PC-3 (cell line): Measurements from ENCODE around the gene COMT. TPM values are rescaled to one million over a fixed set of nuclear protein-coding genes. Genes with fewer than 3 reads are reported as not detected.

Source experiments
- ATAC-seq: fragments of 200-7000 bp; cut with Tn5 transposase; 2 replicates; pipeline ENCODE4 v1.9.1; 2020; ENCODE audit warnings: mild to moderate bottlenecking, moderate library complexity
- BruUV-seq: library from RNA; stranded (reverse); fragments of 400-500 nt; replicated peaks from 2 replicates; lab custom pipeline; 2021; lab: Mats Ljungman, UMichigan
- CTCF ChIA-PET: fragments of 300-600 bp; sonication (Branson Sonifier 250); formaldehyde crosslinking; loops from one replicate; lab custom pipeline; 2022; ENCODE audit warnings: antibody characterized with exemption; lab: Charles Lee
- POLR2A ChIA-PET: fragments of 300-600 bp; sonication (Branson Sonifier 250); formaldehyde crosslinking; loops from one replicate; lab custom pipeline; 2022; ENCODE audit warnings: antibody characterized with exemption; ENCODE audit not compliant: unreplicated experiment; lab: Charles Lee
- DNase-seq: peaks from one replicate; pipeline ENCODE4 v3.0.0-alpha.2; 2015
- H2AFZ ChIP-seq: fragments of 300-600 bp; sonication (generic); 2 replicates; pipeline ENCODE4 v1.6.0; 2016; ENCODE audit warnings: antibody characterized with exemption, low read length
- H3F3A ChIP-seq: fragments of 300-600 bp; sonication (generic); one replicate; pipeline ENCODE4 v1.6.0; 2017; ENCODE audit warnings: antibody characterized with exemption, low read length, control low read depth, mild to moderate bottlenecking; ENCODE audit not compliant: unreplicated experiment
- H3K27ac ChIP-seq: fragments of 300-600 bp; sonication (generic); 2 replicates; pipeline ENCODE4 v1.5.1; 2016; ENCODE audit warnings: mild to moderate bottlenecking, low read length
- H3K27me3 ChIP-seq: fragments of 300-600 bp; sonication (generic); 2 replicates; pipeline ENCODE4 v1.6.1; 2016; ENCODE audit warnings: low read length, mixed read lengths
- H3K36me3 ChIP-seq: fragments of 300-600 bp; sonication (generic); 2 replicates; pipeline ENCODE4 v1.6.1; 2016; ENCODE audit warnings: low read depth, mixed run types, low read length, mixed read lengths
- H3K4me1 ChIP-seq: fragments of 300-600 bp; sonication (generic); 2 replicates; pipeline ENCODE4 v1.5.1; 2016; ENCODE audit warnings: low read length; ENCODE audit not compliant: insufficient read depth
- H3K4me2 ChIP-seq: fragments of 300-600 bp; sonication (generic); 2 replicates; pipeline ENCODE4 v1.6.0; 2016; ENCODE audit warnings: low read length
- H3K4me3 ChIP-seq: fragments of 300-600 bp; sonication (generic); 2 replicates; pipeline ENCODE4 v1.5.1; 2016; ENCODE audit warnings: mild to moderate bottlenecking, low read length, mixed read lengths
- H3K79me2 ChIP-seq: fragments of 300-600 bp; sonication (generic); 2 replicates; pipeline ENCODE4 v1.6.1; 2017; ENCODE audit warnings: low read length, mixed read lengths
- H3K9ac ChIP-seq: fragments of 300-600 bp; sonication (generic); 2 replicates; pipeline ENCODE4 v1.6.0; 2016; ENCODE audit warnings: mild to moderate bottlenecking, low read length
- H3K9me2 ChIP-seq: fragments of 300-600 bp; sonication (generic); replicated peaks from 2 replicates; pipeline ENCODE4 v1.6.1; 2016; ENCODE audit warnings: mixed run types, low read length, mixed read lengths
- H3K9me3 ChIP-seq: fragments of 300-600 bp; sonication (generic); 2 replicates; pipeline ENCODE4 v1.6.1; 2016; ENCODE audit warnings: low read length, mixed read lengths
- H4K20me1 ChIP-seq: fragments of 300-600 bp; sonication (generic); 2 replicates; pipeline ENCODE4 v1.6.1; 2016; ENCODE audit warnings: low read length, mixed read lengths
- EZH2 ChIP-seq: fragments of 300-600 bp; sonication (generic); IDR thresholded peaks from one replicate; pipeline ENCODE4 v1.6.1; 2017; ENCODE audit warnings: antibody characterized with exemption, mild to moderate bottlenecking, low read length; ENCODE audit not compliant: unreplicated experiment
- EZH2phosphoT487 ChIP-seq: fragments of 300-600 bp; sonication (generic); IDR thresholded peaks from 2 replicates; pipeline ENCODE4 v1.6.1; 2018; ENCODE audit warnings: mild to moderate bottlenecking, antibody characterized with exemption, low read length, borderline replicate concordance
- intact Hi-C: fragments of 100-400 bp; cut with micrococcal nuclease; formaldehyde crosslinking; loops from 2 replicates; pipeline ENCODE4 v1.9.0; 2023
- total RNA-seq: library from RNA; depleted of rRNA; stranded (reverse); fragments of >200 nt; gene quantifications from 2 replicates; pipeline ENCODE4 v1.2.3, GENCODE V29; 2014
- TF ChIP-seq, protein P1 (sequence below): fragments of 300-600 bp; sonication (generic); conservative IDR thresholded peaks from 2 replicates; pipeline ENCODE4 v1.5.1; 2017; ENCODE audit warnings: antibody characterized with exemption, low read depth, mild to moderate bottlenecking, low read length

The COMT gene
- total RNA-seq, 1 experiment from 2014 or later = 204 TPM

DNA sequence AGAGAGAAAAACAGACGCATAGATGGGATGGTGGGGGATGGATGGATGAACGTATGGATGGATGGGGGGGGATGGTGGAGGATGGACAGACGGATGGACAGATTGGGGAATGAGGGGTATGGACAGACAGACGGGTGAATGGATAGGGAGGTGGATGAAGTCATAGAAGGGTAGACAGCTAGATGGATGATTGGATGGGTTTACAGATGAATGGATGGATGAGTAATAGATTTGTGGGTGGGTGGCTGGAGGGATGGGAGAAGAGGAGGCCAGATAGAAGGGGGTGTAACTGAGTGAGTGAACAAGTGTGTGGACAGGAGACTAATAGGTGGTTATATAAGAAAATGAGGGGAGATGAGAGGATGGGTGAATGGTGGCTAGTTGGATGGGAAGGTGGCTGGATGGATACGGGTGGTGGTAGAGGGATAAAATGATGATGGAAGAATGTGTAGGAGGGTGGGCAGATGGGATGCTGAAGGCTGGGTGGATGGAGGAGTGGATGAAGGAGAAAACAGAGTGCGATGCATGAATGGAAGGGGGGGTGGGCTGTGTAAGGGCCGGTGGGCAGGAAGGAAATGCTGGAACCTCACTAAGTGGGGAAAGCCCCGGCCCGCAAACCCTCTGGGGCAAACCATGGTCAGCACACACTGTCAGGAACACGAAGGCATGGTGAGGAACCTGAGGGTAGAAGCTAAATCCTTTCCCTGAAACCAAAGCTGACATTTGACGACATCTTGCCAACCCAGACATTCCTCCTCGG is 53.5 kb downstream of the COMT start:
- Histone ChIP-seq H2AFZ (no peak overlapping the region), H3K27ac (no peak overlapping the region), H4K20me1 (no peaks in the 10 kb centered on the region), H3K79me2 (no peaks in the 10 kb centered on the region), H3K36me3 (no peaks in the 10 kb centered on the region), H3K4me1 (no peaks in the 10 kb centered on the region), H3K27me3 (no peaks in the 10 kb centered on the region), H3K9me2 (no peaks in the 10 kb centered on the region), H3K4me2 (no peak overlapping the region), H3K9me3 (no peaks in the 10 kb centered on the region), H3K4me3 (no peak overlapping the region), H3K9ac (no peak overlapping the region), H3F3A (no peaks in the 10 kb centered on the region)
- BruUV-seq = no TSS peak
- DNase-seq = no peak
- no peak for ATAC-seq
- TF ChIP-seq EZH2phosphoT487 (no peak), EZH2 (no peak)
- TF ChIP-seq, protein P1, sequence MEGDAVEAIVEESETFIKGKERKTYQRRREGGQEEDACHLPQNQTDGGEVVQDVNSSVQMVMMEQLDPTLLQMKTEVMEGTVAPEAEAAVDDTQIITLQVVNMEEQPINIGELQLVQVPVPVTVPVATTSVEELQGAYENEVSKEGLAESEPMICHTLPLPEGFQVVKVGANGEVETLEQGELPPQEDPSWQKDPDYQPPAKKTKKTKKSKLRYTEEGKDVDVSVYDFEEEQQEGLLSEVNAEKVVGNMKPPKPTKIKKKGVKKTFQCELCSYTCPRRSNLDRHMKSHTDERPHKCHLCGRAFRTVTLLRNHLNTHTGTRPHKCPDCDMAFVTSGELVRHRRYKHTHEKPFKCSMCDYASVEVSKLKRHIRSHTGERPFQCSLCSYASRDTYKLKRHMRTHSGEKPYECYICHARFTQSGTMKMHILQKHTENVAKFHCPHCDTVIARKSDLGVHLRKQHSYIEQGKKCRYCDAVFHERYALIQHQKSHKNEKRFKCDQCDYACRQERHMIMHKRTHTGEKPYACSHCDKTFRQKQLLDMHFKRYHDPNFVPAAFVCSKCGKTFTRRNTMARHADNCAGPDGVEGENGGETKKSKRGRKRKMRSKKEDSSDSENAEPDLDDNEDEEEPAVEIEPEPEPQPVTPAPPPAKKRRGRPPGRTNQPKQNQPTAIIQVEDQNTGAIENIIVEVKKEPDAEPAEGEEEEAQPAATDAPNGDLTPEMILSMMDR = no peak
- CTCF ChIA-PET = no interaction called here
- POLR2A ChIA-PET = no interaction called here
- intact Hi-C loops = no loop called here

DNA sequence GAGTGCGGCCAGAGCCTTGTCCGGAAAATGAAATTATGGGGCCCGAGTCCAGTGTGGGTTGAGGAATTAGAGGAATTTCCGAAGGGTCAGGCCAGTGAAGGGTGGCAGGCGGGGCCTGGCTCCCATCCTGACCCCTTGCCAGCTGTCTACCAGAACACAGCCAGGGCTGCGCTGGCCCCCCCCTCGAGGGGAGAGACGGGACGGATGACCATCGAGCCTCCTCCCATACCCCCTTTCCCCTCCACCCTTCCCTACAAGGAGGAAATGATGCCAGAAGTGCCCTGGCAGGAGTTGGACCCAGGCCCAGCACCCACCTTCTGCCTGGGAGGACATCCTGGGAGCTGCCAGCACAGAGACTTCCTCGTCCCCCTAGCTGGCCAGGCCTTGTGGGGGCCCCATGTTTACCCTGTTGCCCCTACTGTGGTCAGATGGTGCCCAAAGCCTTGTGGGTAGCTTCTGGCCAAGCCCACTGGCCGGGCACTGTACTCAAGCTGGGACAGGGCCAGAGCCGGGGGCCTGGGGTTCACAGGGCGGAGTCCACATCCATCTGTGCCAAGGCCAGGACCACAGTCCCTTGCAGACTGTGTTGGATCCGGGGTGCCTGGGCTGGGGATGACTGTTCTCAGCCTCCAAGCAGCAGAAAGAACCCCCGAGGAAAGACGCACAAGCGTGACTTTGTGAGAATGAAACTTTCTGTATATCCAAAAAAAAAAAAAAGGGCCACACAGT is 54.2 kb downstream of the COMT start:
- Histone ChIP-seq H3K9ac (no peak overlapping the region), H3K9me3 (no peaks in the 10 kb centered on the region), H3K4me2 (no peak overlapping the region), H3F3A (no peaks in the 10 kb centered on the region), H3K9me2 (no peaks in the 10 kb centered on the region), H3K36me3 (no peaks in the 10 kb centered on the region), H4K20me1 (no peaks in the 10 kb centered on the region), H3K4me3 (no peak overlapping the region), H3K27me3 (no peaks in the 10 kb centered on the region), H3K79me2 (no peaks in the 10 kb centered on the region), H3K27ac (no peak overlapping the region), H3K4me1 (no peaks in the 10 kb centered on the region), H2AFZ (no peak overlapping the region)
- CTCF ChIA-PET = no interaction called here
- TF ChIP-seq EZH2phosphoT487 (no peak), EZH2 (no peak)
- TF ChIP-seq, protein P1 = no peak
- ATAC-seq (no peak), DNase-seq (no peak)
- no TSS peak for BruUV-seq
- intact Hi-C loops = no loop called here
- POLR2A ChIA-PET = no interaction called here
